ENCODE measurements around the gene KCNK18.
"Not testable (repeated sequence)": the region's sequence is repeated elsewhere in the genome, so short reads cannot be mapped to it uniquely, and the experiment has no call there.

The KCNK18 gene

GRCh38 chr10:117174439-117175214, 22.7 kb upstream of the KCNK18 start:
- DNase-seq: peak; percentile 93

GRCh38 chr10:117175215-117175900, 21.9 kb upstream of the KCNK18 start:
- DNase-seq: peak; percentile 41

GRCh38 chr10:117175901-117176534, 21.3 kb upstream of the KCNK18 start:
- DNase-seq: peak; percentile 88

GRCh38 chr10:117178190-117178589, 19.1 kb upstream of the KCNK18 start:
- DNase-seq: no peak

GRCh38 chr10:117184296-117184695, 13.0 kb upstream of the KCNK18 start:
- DNase-seq: no peak

GRCh38 chr10:117184821-117185220, 12.5 kb upstream of the KCNK18 start:
- DNase-seq: no peak

GRCh38 chr10:117185817-117186216, 11.5 kb upstream of the KCNK18 start:
- DNase-seq: not testable (repeated sequence)

- DNase-seq: no peak
Observed at GRCh38 chr10:117186832-117187615, 10.3 kb upstream of the KCNK18 start.

- no peak for DNase-seq
Observed at GRCh38 chr10:117188371-117188770, 8.9 kb upstream of the KCNK18 start.

- DNase-seq: no peak
Observed at GRCh38 chr10:117189557-117189956, 7.7 kb upstream of the KCNK18 start.

GRCh38 chr10:117198088-117198487, 799 bp downstream of the KCNK18 start:
- DNase-seq: no peak

GRCh38 chr10:117201826-117202225, 4.5 kb downstream of the KCNK18 start:
- DNase-seq: no peak

GRCh38 chr10:117204316-117204715, 7.0 kb downstream of the KCNK18 start:
- DNase-seq: no peak

- DNase-seq: no peak
Observed at GRCh38 chr10:117212176-117212575, 14.9 kb downstream of the KCNK18 start.

GRCh38 chr10:117214401-117214800, 17.1 kb downstream of the KCNK18 start:
- no peak for DNase-seq

- DNase-seq: no peak
Observed at GRCh38 chr10:117215079-117215478, 17.8 kb downstream of the KCNK18 start.

- no peak for DNase-seq
Observed at GRCh38 chr10:117216028-117216427, 18.7 kb downstream of the KCNK18 start.

GRCh38 chr10:117216611-117217195, 19.4 kb downstream of the KCNK18 start:
- DNase-seq: peak; percentile 82

- DNase-seq: peak; percentile 28
Observed at GRCh38 chr10:117217196-117217761, 20.0 kb downstream of the KCNK18 start.

GRCh38 chr10:117218654-117219053, 21.4 kb downstream of the KCNK18 start:
- no peak for DNase-seq

GRCh38 chr10:117221156-117221711, 23.9 kb downstream of the KCNK18 start:
- no peak for DNase-seq

GRCh38 chr10:117222552-117222951, 25.3 kb downstream of the KCNK18 start:
- DNase-seq: no peak

Measured in stimulated activated CD8-positive, alpha-beta memory T cell treated with anti-CD3 and anti-CD28 coated beads, Interleukin-4, amount 100 ng/mL, for 48 hours (primary cell).